HK-2 (cell line): ENCODE results near the gene GPHN.

Experiments
- DNase-seq: peaks from one replicate; pipeline ENCODE4 v3.0.0-alpha.2; 2018; ENCODE audit not compliant: unreplicated experiment

The GPHN gene

DNA sequence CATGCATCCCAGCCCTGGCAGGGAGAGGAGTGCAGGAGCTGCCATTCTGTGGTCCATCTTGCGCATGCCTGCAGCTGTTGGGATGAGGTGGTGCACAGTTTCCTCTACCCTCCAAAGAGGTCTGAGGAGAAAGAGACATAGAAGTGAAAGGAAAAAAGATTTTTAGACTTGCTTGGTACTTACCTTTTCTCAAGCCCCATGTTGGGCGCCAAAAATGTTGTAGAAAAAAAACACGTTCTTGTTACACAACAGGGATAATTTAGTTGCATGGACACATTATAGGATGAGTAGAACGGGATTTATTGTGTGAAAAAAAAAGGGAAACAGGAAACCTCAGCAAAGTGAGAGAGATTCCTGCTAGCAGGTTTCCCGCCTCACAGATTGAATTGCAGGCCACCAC lies 436.9 kb downstream of the GPHN start:
- DNase-seq, result no peak

GRCh38 chr14:66955159-66955558 lies 447.2 kb downstream of the GPHN start:
- no peak for DNase-seq

- no peak for DNase-seq
These were observed 451.6 kb downstream of the GPHN start for GRCh38 chr14:66959437-66960050.

- no peak for DNase-seq
These were observed 457.9 kb downstream of the GPHN start for GRCh38 chr14:66965831-66966230.

GRCh38 chr14:66972469-66972868 lies 464.5 kb downstream of the GPHN start:
- no peak for DNase-seq

DNA sequence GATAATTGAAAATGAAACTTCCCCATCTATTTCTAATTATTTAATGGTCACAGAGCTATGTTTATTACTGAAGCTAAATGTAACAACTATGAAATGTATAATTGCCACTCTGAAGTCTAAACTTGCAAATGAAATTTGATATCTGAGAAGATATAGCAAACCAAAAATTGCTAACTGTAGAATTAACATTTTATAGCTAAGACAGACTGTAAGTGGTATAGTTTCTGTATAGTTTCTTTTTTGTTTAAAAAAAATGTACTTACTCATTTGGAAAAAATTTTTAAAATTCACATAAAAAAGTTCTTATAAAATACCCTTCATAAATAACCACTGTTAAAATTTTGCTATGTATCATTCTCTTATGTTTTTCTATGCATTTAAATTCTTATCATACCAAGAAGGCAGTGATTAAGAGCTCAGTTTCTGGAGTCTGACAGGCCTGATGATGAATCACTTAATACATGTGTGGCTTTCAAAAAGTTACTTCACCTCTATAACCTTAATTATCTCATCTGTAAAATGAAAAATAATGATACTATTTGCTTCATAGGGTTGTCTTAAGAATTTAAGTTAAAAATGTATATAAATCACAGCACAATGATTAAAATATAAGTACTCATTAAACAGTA lies 466.6 kb downstream of the GPHN start:
- DNase-seq, result no peak

DNA sequence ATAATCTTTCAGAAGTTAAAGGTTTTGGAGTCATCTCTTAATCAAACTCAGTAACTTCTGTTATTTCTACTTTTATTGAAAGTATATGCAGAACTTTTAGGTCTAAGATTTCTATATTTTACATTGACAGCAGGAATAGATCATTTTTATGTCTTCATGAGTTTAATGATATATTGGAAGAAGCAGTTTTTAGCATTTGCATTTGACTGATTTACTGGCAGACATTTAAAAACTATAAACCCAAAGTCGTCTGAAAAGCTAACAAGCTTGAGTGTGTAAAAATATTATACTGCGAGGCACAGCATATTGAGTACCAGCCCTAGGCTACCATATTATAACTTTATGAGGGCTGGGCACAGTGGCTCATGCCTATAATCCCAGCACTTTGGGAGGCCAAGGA lies 467.3 kb downstream of the GPHN start:
- DNase-seq, result no peak

- no peak for DNase-seq
These were observed 471.4 kb downstream of the GPHN start for GRCh38 chr14:66979101-66979974.

GRCh38 chr14:66982247-66982646 lies 474.3 kb downstream of the GPHN start:
- no peak for DNase-seq

- no peak for DNase-seq
These were observed 484.8 kb downstream of the GPHN start for GRCh38 chr14:66992776-66993175.

- DNase-seq, result no peak
These were observed 485.6 kb downstream of the GPHN start for GRCh38 chr14:66993512-66993911.

- no peak for DNase-seq
These were observed 490.1 kb downstream of the GPHN start for GRCh38 chr14:66998013-66998412.

DNA sequence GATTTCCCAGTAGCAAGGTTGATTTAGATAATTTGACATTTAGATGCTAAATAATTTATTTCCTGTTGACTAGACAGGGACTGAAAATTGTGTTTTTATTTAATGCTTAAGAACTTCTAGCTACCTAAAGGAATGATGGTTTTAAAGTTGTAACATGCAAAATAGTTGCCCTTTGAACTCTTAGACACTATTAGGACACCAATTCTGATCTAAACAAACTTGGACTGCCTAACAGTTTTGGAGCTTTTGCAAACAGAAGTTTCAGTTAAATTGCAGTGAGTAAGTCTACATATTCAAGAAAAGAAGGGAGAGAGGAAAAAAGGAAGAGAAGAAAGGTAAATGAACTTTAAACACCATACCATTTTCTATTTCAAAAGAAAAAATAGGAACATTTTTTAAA lies 492.0 kb downstream of the GPHN start:
- DNase-seq, result no peak

DNA sequence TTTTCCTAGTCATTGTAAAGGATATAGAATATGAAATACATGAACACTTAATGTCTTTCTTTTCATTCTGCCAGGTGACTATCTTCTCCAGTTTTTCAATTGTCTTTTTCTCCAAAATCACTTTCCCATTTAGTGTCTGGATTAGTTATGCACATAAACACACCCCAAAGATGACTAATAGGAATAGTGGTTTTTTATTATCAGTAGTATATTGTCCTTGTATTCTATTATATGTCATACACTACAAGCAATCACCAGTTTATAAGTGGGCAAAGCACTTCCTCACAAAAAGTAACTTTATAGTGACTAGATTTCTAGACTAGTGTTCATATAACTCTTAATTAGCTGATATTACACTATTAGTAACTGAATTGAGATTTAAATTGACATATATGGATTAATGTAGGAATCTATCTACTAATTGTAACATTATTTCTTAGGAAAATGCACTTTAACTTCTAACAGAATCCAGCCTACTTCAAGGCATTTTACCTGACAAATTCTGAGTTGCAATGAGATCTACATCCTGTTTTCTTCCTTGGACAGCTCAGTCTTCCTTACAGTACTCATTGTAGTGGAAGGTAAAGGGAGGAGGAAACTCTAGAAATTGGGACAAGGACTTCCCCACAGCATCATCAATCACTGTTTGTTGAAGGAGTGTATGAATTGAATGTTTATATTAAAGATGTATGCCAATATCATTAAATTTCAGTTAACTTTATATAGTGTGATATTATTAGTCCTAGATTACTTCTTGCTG lies 495.2 kb downstream of the GPHN start:
- DNase-seq, result no peak

DNA sequence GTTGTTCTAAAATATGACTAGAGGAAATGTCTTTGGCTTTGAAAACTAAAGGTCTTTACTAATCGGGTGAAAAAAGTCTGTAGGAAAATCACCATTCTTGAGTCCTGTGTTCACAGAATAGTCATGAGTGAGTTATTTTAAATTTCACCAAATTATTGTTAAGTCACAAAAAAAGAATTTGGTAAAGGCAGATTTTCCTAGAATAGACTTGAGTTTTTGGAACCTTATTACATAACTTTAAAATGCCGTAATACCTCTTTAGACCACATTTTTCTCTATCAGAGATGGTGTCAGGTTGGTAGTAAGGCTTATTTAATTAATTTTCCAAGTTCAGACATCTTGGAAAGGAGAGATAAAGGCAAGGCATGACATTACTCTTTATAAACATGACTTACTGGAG lies 496.6 kb downstream of the GPHN start:
- DNase-seq, result no peak

- DNase-seq, result no peak
These were observed 502.7 kb downstream of the GPHN start for GRCh38 chr14:67010602-67011001.

DNA sequence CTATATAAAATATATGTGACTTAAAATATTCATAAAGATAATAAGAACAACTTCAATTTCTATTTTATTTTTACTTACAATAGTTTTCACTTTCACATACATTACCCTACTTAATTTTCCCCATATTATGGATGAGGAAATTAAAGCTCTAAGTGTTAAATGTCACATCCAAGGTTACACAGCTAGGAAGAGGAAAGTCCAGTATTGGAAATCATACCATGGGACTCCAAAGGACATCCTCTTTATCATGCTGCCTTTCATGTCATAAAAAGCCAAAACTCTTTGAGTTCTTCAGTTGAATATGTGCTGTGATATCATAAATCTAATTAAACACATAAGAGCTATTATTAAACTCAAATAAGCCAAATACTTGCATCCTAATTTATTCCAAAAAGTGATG lies 508.9 kb downstream of the GPHN start:
- DNase-seq, result no peak

DNA sequence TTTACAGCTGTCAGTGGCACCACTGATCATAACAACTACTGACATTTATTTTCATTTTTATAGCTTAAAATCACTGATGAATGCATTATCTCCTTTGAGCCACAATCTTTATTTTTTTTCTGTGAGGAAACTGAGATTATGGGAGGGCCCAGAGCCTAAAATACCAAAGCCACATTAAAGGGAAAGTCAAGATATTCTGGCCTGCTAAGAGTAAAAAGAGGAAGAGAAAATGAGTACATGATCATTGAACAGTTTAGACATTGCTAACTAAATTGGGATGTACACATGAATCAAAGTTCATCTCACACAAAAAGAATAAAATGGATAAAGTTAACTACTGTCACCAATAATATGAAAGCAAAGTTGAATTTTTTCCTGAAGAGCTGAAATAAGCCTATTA lies 510.8 kb downstream of the GPHN start:
- DNase-seq, result no peak

DNA sequence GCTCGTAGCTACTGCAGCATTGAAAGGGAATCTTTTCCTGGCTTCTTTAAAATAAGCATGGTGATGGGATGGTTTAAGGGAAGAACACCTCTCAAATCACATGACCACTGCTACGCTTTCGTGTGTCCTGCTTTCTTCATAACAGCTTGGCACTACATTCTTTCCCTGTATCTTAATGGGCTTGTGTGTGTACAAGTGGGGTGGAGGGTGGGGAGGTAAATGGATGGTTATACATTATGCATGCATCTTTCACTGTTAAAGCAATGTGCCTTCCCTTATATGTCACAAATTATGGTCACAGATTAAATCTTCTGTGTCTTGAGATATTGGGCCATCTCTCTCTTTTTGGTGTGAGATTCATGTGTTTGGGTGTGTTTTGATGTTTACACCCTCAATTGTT lies 511.8 kb downstream of the GPHN start:
- DNase-seq, result no peak

DNA sequence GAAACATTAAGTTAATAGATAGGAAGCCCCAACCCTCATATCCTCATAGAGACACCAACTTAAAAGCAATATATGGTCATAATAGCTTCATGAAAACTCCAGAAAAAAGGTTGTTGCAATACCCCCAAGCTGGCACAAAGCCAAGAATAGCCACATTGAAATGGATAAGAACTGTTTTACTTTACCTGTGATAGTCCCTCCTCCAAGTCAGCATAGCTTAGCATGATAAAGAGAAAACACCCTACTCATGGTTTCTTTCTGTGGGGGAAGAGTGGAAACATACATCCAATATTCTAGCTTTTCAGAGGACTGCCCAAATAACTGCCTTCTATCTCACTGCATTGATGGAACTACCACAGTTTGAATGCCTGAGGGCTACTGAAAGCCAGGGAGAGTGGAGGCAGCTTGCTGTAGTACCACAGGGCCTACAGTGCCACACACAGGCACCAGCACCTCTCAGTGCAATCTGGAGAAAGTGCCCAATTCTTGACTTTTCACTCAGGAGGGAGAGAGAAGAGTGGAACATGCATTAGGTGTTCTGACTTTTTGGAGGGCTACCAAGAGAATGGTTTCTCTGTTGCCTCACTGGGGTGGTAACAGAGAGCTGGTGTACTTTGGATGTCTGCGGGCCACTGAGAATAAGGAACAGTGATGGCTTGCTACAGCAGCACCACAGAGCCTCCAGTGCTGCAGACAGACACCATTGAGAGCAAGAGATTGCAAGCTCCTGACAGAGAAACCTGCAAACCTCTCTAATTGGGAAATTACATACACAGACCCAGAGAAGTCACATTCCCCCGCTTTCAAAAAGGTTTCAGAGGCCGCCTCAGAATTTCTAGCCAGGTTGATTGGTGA lies 524.2 kb downstream of the GPHN start:
- DNase-seq, result no peak

DNA sequence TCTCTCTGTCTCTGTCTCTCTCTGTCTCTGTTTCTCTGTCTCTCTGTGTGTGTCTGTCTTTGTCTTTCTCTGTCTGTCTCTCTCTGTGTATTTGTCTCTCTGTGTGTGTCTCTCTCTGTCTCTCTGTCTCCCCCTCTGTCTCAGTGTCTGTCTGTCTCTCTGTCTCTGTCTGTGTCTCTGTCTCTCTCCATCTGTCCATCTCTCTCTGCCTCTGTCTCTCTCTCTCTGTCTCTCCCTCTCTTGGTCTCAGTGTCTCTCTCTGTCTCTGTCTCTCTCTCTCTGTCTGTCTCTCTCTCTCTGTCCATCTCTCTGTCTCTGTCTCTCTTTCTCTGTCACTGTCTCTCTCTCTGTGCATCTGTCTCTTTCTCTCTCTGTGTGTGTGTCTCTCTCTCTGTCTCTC lies 537.5 kb downstream of the GPHN start:
- DNase-seq, result no peak
